RWPE1 (cell line): ENCODE data around the gene CLINT1.

ENCODE experiments used
- CTCF ChIA-PET: fragments of 350-600 bp; sonication (Branson Sonifier 250); formaldehyde crosslinking; extraction: SDS; loops from one replicate; lab custom pipeline; 2021; lab: Yijun Ruan, JAX
- POLR2A ChIA-PET: fragments of 400-600 bp; formaldehyde crosslinking; extraction: SDS; loops from one replicate; lab custom pipeline; 2020; ENCODE audit warnings: antibody characterized with exemption; ENCODE audit not compliant: low non-redundant PET; lab: Yijun Ruan, JAX
- DNase-seq: peaks from one replicate; pipeline ENCODE4 v3.0.0; 2012; ENCODE audit warnings: low spot score
- H3K27ac ChIP-seq: fragments of 450-650 bp; 2 replicates; pipeline ENCODE4 v1.5.1; 2017
- CTCF ChIP-seq: fragments of 450-650 bp; conservative IDR thresholded peaks from 2 replicates; pipeline ENCODE4 v1.5.1; 2017; ENCODE audit warnings: low read depth, mild to moderate bottlenecking

The CLINT1 gene

GRCh38 chr5:157743163-157744050, 115.5 kb downstream of the CLINT1 start, which contains the start of gene LSM11:
TSS of gene LSM11 (plus strand) at chr5:157743712. CDS start at chr5:157743751, 39 bp downstream.
- ChIA-PET CTCF (interaction anchor here (0.5 to 2.2 kb wide), 50 partner anchors 9 to 1364 kb away, joined by 3 to 15 read pairs (median 4); partner anchors contain the start of gene THG1L), POLR2A (interaction anchor here (0.9 kb wide), 1 partner anchor 12 kb away, joined by 4 read pairs; the partner anchor contains the start of gene THG1L)
- H3K27ac ChIP-seq: peak within 1 kb of the TSS; percentile 64
- TF ChIP-seq CTCF: peak; percentile 100
- peak; percentile 98 for DNase-seq

GRCh38 chr5:157741131-157741530, 117.8 kb downstream of the CLINT1 start:
- DNase-seq: no peak
- POLR2A ChIA-PET: interaction anchor here (0.6 to 0.7 kb wide), 2 partner anchors 10 to 281 kb away, joined by 3 to 7 read pairs; partner anchors contain the start of genes NIPAL4 and THG1L
- H3K27ac ChIP-seq: no peak overlapping the region
- CTCF ChIA-PET: interaction anchor here (0.6 to 0.7 kb wide), 2 partner anchors 50 to 413 kb away, joined by 3 read pairs; no protein-coding TSS in a partner anchor
- TF ChIP-seq CTCF: no peak

- peak; percentile 39 for DNase-seq
- CTCF ChIA-PET: no interaction called here
- POLR2A ChIA-PET: no interaction called here
- TF ChIP-seq CTCF: peak; percentile 44
- H3K27ac ChIP-seq: no peak overlapping the region
Observed at GRCh38 chr5:157740229-157740610, 118.7 kb downstream of the CLINT1 start.

- no peak overlapping the region for H3K27ac ChIP-seq
- no peak for TF ChIP-seq CTCF
- ChIA-PET CTCF (no interaction called here), POLR2A (no interaction called here)
- no peak for DNase-seq
Observed at GRCh38 chr5:157739388-157740228, 119.3 kb downstream of the CLINT1 start.

- ChIA-PET CTCF (no interaction called here), POLR2A (no interaction called here)
- no peak overlapping the region for H3K27ac ChIP-seq
- no peak for DNase-seq
- no peak for TF ChIP-seq CTCF
Observed at GRCh38 chr5:157735991-157736390, 123.0 kb downstream of the CLINT1 start.
